ENCODE results near the gene RRP9. TPM values are rescaled to one million over a fixed set of nuclear protein-coding genes. Genes with fewer than 3 reads are reported as not detected.
A peak's percentile ranks its signal among the peaks of the same experiment; 100 is the strongest.

The RRP9 gene
- total RNA-seq, 1 donor from 2014 or later: 12.5 TPM

- DNase-seq (ENCODE audit: extremely low spot score in 2 of 2): no peak
- peaks cover 31% of the 10 kb centered on the region for H3K4me1 ChIP-seq
- peak overlapping the region; percentile 88 for H3K27ac ChIP-seq
- H3K4me3 ChIP-seq: peak overlapping the region; percentile 38 to 69
- TF ChIP-seq, protein P1, sequence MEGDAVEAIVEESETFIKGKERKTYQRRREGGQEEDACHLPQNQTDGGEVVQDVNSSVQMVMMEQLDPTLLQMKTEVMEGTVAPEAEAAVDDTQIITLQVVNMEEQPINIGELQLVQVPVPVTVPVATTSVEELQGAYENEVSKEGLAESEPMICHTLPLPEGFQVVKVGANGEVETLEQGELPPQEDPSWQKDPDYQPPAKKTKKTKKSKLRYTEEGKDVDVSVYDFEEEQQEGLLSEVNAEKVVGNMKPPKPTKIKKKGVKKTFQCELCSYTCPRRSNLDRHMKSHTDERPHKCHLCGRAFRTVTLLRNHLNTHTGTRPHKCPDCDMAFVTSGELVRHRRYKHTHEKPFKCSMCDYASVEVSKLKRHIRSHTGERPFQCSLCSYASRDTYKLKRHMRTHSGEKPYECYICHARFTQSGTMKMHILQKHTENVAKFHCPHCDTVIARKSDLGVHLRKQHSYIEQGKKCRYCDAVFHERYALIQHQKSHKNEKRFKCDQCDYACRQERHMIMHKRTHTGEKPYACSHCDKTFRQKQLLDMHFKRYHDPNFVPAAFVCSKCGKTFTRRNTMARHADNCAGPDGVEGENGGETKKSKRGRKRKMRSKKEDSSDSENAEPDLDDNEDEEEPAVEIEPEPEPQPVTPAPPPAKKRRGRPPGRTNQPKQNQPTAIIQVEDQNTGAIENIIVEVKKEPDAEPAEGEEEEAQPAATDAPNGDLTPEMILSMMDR (IDR thresholded peaks at IDR 0.05): no peak
- TF ChIP-seq POLR2A (IDR thresholded peaks at IDR 0.05): no peak
- TF ChIP-seq POLR2AphosphoS5 (IDR thresholded peaks at IDR 0.05; ENCODE audit: insufficient read depth in 1 of 2, low read depth in 1 of 2): no peak
- no peaks in the 10 kb centered on the region for H3K27me3 ChIP-seq
- peaks cover 0 to 3% of the 10 kb centered on the region in 2 donors for H3K36me3 ChIP-seq
- H3K9me3 ChIP-seq: no peaks in the 10 kb centered on the region
- intact Hi-C loops (cut with DNase I): no loop called here
These were observed 1.1 kb upstream of the RRP9 start for GRCh38 chr3:51942603-51943450.

- Histone ChIP-seq H3K4me1 (peaks cover 31% of the 10 kb centered on the region), H3K9me3 (no peaks in the 10 kb centered on the region), H3K4me3 (peak overlapping the region; percentile 69 to 76), H3K36me3 (peaks cover 0 to 17% of the 10 kb centered on the region in 2 donors), H3K27ac (no peak overlapping the region), H3K27me3 (no peaks in the 10 kb centered on the region)
- TF ChIP-seq POLR2AphosphoS5 (IDR thresholded peaks at IDR 0.05; ENCODE audit: insufficient read depth in 1 of 2, low read depth in 1 of 2): no peak
- TF ChIP-seq, protein P1 (IDR thresholded peaks at IDR 0.05): no peak
- TF ChIP-seq POLR2A (IDR thresholded peaks at IDR 0.05): no peak
- peak in 1 of 2 donors; percentile 81 for DNase-seq (ENCODE audit: extremely low spot score in 2 of 2)
- intact Hi-C loops (cut with DNase I): loop anchor here (2.0 kb wide), 1 partner anchor 33 kb away; the partner anchor contains the start of genes ABHD14A and ABHD14B
These were observed 274 bp downstream of the RRP9 start for GRCh38 chr3:51941463-51941797.

DNA sequence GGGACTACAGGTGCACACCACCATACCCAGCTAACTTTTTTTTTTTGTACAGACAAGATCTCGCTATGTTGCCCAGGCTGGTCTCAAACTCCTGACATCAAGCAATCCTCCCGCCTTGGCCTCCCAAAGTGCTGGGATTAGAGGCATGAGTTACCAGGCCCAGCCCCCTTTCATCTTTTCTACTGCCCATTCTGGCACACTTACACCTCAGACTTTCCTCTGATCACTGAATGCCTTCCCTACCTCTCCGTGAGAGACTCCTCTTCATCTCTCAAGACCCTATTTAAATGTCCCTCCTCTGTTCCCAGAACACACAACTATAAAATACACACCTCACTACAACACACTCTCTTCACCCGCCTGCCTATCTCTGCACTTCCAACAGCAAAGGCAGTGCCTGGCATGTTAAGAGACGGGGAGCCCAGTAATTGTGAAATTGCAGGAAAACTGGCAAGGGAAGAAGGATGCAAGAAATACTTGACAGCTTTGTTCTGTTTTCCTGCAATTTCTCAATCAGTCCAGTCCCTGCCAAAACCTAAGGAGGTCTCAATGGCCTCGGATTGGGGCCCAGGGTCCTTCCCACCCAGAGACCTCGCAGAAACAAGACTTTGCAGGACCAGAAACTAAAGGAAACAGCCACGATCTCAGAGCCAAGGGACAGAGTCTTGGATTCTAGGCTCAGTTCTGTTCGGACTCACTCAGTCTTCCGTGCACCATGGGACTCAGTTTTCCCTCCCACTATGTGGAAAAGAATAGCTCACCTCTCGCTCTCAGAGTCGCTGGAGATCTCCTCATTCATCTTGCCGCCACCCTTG, 849 bp downstream of the RRP9 start:
- H3K27ac ChIP-seq: no peak overlapping the region
- intact Hi-C loops (cut with DNase I): loop anchor here (2.0 kb wide), 1 partner anchor 34 kb away; the partner anchor contains the start of genes ABHD14A and ABHD14B
- peaks cover 0 to 23% of the 10 kb centered on the region in 2 donors for H3K36me3 ChIP-seq
- no peak for TF ChIP-seq POLR2A (IDR thresholded peaks at IDR 0.05)
- TF ChIP-seq, protein P1 (IDR thresholded peaks at IDR 0.05): no peak
- H3K4me3 ChIP-seq: peak overlapping the region; percentile 69 to 76
- no peaks in the 10 kb centered on the region for H3K9me3 ChIP-seq
- H3K27me3 ChIP-seq: no peaks in the 10 kb centered on the region
- peak in 1 of 2 donors; percentile 49 for DNase-seq (ENCODE audit: extremely low spot score in 2 of 2)
- peaks cover 31% of the 10 kb centered on the region for H3K4me1 ChIP-seq

DNA sequence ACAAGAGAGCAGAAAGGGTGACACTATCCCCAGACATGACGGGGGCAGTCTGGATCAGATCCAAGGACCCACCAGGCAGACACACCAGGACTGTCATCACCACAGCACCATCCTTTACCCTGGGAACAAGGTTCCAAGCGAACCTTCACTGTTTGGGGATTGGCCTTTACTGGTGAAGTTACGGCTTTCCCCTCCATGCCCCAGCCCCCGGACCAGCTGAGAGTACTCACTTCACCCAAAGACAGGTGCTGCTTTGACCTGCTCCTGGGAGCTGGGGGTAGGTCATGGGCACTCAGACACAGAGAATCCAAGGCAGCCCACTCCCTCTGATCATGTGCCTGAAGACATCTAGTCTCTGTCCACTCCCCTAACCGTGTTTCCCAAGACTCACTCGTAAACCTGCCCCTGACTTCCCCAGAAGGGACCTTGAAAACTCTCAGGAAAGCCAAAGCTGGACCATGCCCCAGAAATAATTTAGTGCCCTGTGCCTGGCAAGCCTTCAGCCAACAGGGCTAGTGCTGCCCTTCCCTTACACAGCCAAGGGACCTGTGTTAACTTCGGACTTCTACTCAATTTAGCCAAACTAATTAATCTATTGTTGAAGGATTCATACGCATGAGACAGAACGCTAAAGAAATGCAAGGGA, 2.8 kb downstream of the RRP9 start:
- H3K27ac ChIP-seq: no peak overlapping the region
- intact Hi-C loops (cut with DNase I): loop anchor here (5.0 kb wide), 1 partner anchor 208 kb away; no protein-coding TSS in a partner anchor
- TF ChIP-seq POLR2A (IDR thresholded peaks at IDR 0.05): no peak
- no peak for TF ChIP-seq POLR2AphosphoS5 (IDR thresholded peaks at IDR 0.05; ENCODE audit: insufficient read depth in 1 of 2, low read depth in 1 of 2)
- TF ChIP-seq, protein P1 (IDR thresholded peaks at IDR 0.05): no peak
- no peak overlapping the region for H3K4me3 ChIP-seq
- DNase-seq (ENCODE audit: extremely low spot score in 2 of 2): peak in 1 of 2 donors; percentile 69
- peaks cover 31% of the 10 kb centered on the region for H3K4me1 ChIP-seq
- H3K9me3 ChIP-seq: no peaks in the 10 kb centered on the region
- no peaks in the 10 kb centered on the region for H3K27me3 ChIP-seq
- H3K36me3 ChIP-seq: peaks cover 0 to 42% of the 10 kb centered on the region in 2 donors
